HUES48 (cell line): ENCODE data around the gene MORN5.

Experiments
- H3K27ac ChIP-seq: one replicate; pipeline ENCODE4 v1.7.0; 2013; ENCODE audit warnings: low read depth, low read length, inconsistent platforms
- H3K27me3 ChIP-seq: 2 replicates; pipeline ENCODE4 v1.6.1; 2013; ENCODE audit warnings: mild to moderate bottlenecking, low read length; ENCODE audit not compliant: control insufficient read depth, insufficient read depth
- H3K36me3 ChIP-seq: 2 replicates; pipeline ENCODE4 v1.6.1; 2013; ENCODE audit warnings: low read length; ENCODE audit not compliant: control insufficient read depth, insufficient read depth
- H3K4me1 ChIP-seq: 2 replicates; pipeline ENCODE4 v1.6.1; 2013; ENCODE audit warnings: mild to moderate bottlenecking, low read length; ENCODE audit not compliant: control insufficient read depth, insufficient read depth
- H3K4me3 ChIP-seq: 2 replicates; pipeline ENCODE4 v1.5.1; 2013; ENCODE audit warnings: mild to moderate bottlenecking, low read depth, low read length
- H3K9ac ChIP-seq: 2 replicates; pipeline ENCODE4 v1.6.1; 2013; ENCODE audit warnings: mild to moderate bottlenecking, low read depth, low read length, moderate library complexity
- H3K9me3 ChIP-seq: 2 replicates; pipeline ENCODE4 v1.6.1; 2013; ENCODE audit warnings: low read length; ENCODE audit not compliant: control insufficient read depth, insufficient read depth

MORN5 gene

DNA sequence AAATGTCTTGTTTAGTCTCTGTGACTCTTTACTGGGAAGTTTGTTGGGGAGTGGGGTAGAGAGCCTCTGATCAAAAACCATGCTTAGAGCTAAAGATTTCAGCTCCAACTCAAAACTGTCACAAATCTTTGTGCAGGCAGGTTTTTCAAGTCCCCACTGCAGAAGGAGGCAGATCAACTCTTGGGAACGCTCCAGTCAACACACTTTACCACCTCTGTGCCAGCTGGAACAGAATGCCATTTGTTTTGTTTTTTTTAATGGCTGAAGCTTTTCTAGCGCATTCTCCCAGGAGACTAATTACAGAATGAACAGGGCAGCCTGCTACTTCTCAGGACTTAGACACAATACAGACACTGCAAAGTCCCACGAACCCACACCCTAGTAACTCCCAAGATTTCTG is 87.0 kb downstream of the MORN5 start:
- H3K9ac ChIP-seq: no peak overlapping the region
- no peak overlapping the region for H3K4me3 ChIP-seq
- H3K9me3 ChIP-seq: no peaks in the 10 kb centered on the region
- H3K27me3 ChIP-seq: no peaks in the 10 kb centered on the region
- H3K36me3 ChIP-seq: peaks cover 89% of the 10 kb centered on the region
- H3K4me1 ChIP-seq: no peaks in the 10 kb centered on the region
- no peak overlapping the region for H3K27ac ChIP-seq

DNA sequence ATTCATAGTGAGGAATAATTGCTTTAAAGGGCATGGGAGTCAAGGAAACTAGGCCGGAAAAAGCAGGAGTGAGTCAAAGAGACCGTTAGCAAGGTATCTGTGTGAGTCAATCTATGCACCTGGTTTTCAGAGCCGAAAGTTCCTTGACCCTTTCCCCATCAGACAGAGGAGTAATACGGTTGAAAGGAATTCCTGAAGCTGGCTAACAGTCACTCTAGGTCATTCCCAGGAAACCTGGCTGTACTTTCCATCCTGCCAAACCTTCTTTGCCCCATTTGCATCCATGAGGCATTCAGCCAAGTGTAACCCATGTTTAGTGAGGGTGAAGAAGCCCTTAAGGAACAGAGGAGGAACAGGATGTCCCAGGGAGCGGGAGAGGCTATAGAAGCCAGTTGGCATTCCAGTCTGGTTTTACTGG is 88.7 kb downstream of the MORN5 start:
- H3K4me1 ChIP-seq: peaks cover 12% of the 10 kb centered on the region; the same call in 1 of the 2 replicates
- no peak overlapping the region for H3K27ac ChIP-seq
- no peak overlapping the region; the same call in 1 of the 2 replicates for H3K9ac ChIP-seq
- peaks cover 74% of the 10 kb centered on the region for H3K36me3 ChIP-seq
- no peak overlapping the region for H3K4me3 ChIP-seq
- no peaks in the 10 kb centered on the region for H3K9me3 ChIP-seq
- H3K27me3 ChIP-seq: no peaks in the 10 kb centered on the region
